C4-2B (cell line): ENCODE data around the gene RAB3B.

ENCODE experiments used
- CTCF ChIP-seq: fragments of 450-650 bp; conservative IDR thresholded peaks from 2 replicates; pipeline ENCODE4 v1.5.1; 2017; ENCODE audit warnings: mild to moderate bottlenecking
- ZFX ChIP-seq: fragments of 450-650 bp; IDR thresholded peaks from 2 replicates; pipeline ENCODE4 v1.6.1; 2017

GRCh38 chr1:51946300-51946699 is 44.2 kb downstream of the RAB3B start:
- TF ChIP-seq CTCF (no peak), ZFX (no peak)
